ENCODE measurements around the gene ETV1. TPM values are rescaled to one million over a fixed set of nuclear protein-coding genes. Genes with fewer than 3 reads are reported as not detected.
"Not testable (repeated sequence)": the region's sequence is repeated elsewhere in the genome, so short reads cannot be mapped to it uniquely, and the experiment has no call there.

ETV1 gene
- total RNA-seq, 1 donor from 2014 or later = 43.2 TPM

- DNase-seq (ENCODE audit: low spot score in 2 of 2) (no peak), FAIRE-seq (no peak)
Measured at GRCh38 chr7:13945670-13946069, 43.8 kb downstream of the ETV1 start.

- no peak for DNase-seq (ENCODE audit: low spot score in 2 of 2)
- FAIRE-seq = no peak
Measured at GRCh38 chr7:13933536-13933935, 55.9 kb downstream of the ETV1 start.

- FAIRE-seq = no peak
- DNase-seq (ENCODE audit: low spot score in 2 of 2) = no peak
Measured at GRCh38 chr7:13933091-13933490, 56.4 kb downstream of the ETV1 start.

DNA sequence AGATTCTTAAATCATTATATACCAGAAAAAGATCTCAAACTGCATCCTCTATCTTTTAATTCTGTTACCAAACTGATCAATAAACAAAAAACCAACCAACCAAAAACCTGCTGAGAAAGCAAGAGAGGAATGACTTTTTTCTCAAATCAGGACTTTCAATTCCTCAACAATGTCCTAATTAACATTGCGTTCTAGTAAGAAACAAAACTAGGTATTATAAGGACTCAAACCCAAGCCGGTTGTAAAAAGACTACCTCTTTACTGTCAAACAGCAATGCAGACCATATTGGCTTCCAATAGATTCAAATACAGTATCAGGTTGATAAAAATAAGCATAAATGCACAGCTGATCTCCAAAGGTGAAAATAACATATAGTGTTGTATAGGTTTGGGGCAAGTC is 57.3 kb downstream of the ETV1 start:
- no peak for DNase-seq (ENCODE audit: low spot score in 2 of 2)
- no peak for FAIRE-seq

GRCh38 chr7:13921062-13921461 is 68.4 kb downstream of the ETV1 start:
- FAIRE-seq = no peak
- DNase-seq (ENCODE audit: low spot score in 2 of 2) = no peak

DNA sequence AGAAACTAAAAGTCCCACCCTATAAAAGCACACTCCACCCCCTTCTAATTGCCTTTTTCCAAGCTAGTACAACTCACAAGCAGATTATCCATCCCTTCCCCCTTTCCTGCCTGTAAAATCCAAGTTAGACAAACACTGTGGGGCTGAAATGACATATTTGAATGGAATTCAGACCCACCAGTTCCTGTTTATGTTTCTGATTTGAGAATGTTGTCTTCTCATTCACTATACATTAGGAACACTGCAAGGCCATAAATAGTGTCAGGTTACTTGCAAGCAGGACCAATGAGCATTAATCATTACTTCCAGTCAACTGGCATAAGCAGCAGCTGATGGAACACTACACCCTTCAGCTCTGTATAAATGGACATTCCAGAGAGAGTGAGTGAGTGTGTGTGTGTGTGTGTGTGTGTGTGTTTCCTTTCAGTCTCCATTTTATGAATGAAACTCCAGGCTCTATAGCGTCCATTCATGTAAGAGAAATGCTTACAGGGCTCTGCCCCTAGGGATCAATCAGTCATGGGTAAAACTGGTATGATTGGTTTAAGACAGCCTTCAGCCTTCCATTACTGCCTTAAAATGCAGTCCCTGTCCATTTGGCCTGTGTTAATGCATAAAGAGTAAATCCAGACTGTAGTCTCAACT is 69.3 kb downstream of the ETV1 start:
- FAIRE-seq = no peak

DNA sequence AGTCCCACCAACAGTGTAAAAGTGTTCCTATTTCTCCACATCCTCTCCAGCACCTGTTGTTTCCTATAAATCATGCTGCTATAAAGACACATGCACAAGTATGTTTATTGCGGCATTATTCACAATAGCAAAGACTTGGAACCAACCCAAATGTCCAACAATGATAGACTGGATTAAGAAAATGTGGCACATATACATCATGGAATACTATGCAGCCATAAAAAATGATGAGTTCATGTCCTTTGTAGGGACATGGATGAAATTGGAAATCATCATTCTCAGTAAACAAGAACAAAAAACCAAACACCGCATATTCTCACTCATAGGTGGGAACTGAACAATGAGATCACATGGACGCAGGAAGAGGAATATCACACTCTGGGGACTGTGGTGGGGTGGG is 71.1 kb downstream of the ETV1 start:
- FAIRE-seq; DNase-seq (ENCODE audit: low spot score in 2 of 2): not testable (repeated sequence)

More for the DNA sequence above, 69.3 kb downstream of the ETV1 start:
- DNase-seq (ENCODE audit: low spot score in 2 of 2) = no peak

DNA sequence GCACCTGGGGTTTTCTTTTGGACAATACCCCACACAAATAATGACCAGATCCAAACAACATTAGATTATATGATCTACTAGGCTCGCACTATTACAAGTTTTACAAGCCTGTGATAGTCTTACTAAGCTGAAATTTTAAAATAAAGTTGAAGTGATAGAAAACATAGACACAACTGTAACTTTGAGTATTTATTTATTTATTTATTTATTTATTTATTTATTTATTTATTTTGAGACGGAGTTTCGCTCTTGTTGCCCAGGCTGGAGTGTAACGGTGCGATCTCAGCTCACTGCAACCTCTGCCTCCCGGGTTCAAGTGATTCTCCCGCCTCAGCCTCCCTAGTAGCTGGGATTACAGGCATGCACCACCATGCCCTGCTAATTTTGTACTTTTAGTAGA is 72.4 kb downstream of the ETV1 start:
- FAIRE-seq; DNase-seq (ENCODE audit: low spot score in 2 of 2): not testable (repeated sequence)

DNA sequence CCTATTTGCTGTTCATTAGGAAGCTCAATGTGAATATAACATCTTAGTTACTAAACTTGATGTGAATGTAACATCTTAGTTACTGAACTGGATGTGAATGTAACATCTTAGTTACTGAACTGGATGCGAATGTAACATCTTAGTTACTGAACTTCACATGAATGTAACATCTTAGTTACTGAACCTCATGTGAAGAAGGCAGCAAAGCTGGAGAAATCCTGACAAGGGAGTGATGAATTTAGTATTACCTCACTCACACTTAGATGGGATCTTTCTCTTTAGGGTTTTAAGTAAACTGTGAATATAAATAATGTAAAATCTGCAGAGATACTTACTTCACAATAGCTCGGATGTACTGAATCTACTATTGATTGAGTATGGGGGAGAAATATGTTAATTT is 73.6 kb downstream of the ETV1 start:
- FAIRE-seq (no peak), DNase-seq (ENCODE audit: low spot score in 2 of 2) (no peak)

GRCh38 chr7:13912715-13913278 is 76.7 kb downstream of the ETV1 start:
- no peak for FAIRE-seq
- DNase-seq (ENCODE audit: low spot score in 2 of 2) = no peak

GRCh38 chr7:13911909-13912308 is 77.6 kb downstream of the ETV1 start:
- FAIRE-seq (no peak), DNase-seq (ENCODE audit: low spot score in 2 of 2) (no peak)

DNA sequence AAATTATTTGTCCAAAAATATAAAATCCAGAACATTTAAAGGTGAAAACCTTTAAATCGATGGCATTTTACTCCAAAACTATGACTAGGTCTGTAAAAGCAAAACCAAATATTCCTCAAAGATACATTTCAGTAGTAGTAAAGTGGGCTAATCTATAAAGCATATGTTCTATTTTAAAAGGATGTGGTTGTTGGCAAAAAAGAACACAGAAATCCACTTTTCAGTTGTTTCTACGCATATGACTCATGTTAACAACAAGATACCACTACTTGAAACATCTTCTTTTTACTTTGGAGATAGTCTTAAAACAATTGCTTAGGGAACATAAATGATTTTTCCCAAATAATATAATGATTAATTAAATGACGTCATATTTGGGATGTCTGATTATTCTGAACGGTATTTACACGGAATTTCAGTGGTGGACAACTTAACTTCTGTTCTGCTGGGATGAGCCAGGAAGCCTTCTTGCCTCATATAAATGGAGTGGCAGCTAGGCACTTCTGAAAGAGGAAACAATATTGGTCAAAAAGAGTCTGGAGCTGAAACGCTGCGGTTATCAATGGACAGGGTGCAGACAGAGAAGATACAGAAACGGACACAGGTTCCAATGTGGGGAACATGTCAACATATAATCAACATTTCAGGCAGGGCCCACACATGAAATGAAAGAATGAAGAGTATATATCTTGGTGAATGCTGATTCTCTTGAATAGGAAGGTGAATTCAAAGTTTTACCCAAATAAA is 78.5 kb downstream of the ETV1 start:
- DNase-seq (ENCODE audit: low spot score in 2 of 2) = no peak
- FAIRE-seq = no peak

- DNase-seq (ENCODE audit: low spot score in 2 of 2) = no peak
- FAIRE-seq = no peak
Measured at GRCh38 chr7:13908667-13909397, 80.6 kb downstream of the ETV1 start.

GRCh38 chr7:13907831-13908230 is 81.6 kb downstream of the ETV1 start:
- FAIRE-seq = no peak
- no peak for DNase-seq (ENCODE audit: low spot score in 2 of 2)

GRCh38 chr7:13904689-13905088 is 84.8 kb downstream of the ETV1 start:
- FAIRE-seq (no peak), DNase-seq (ENCODE audit: low spot score in 2 of 2) (no peak)

GRCh38 chr7:13904007-13904406 is 85.5 kb downstream of the ETV1 start:
- no peak for DNase-seq (ENCODE audit: low spot score in 2 of 2)
- FAIRE-seq = no peak

DNA sequence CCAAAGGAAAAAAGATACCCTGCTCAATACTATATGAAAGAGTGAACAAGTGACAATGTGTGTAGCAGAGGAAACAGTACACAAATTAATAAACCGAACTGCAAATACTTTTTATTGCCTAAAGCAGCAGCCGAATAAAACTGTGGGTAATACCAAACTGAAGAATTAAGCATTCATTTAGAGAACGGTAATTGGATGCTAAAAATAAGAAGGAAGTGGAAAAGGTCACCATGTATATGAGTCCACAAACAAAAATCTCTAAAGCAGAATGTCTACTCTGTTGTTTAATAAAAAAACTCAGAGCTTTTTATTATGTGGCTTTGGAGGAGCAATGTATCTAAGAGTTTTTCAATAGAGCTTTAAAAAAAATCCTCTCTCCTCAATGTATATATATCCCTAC is 87.9 kb downstream of the ETV1 start:
- FAIRE-seq (no peak), DNase-seq (ENCODE audit: low spot score in 2 of 2) (no peak)

DNA sequence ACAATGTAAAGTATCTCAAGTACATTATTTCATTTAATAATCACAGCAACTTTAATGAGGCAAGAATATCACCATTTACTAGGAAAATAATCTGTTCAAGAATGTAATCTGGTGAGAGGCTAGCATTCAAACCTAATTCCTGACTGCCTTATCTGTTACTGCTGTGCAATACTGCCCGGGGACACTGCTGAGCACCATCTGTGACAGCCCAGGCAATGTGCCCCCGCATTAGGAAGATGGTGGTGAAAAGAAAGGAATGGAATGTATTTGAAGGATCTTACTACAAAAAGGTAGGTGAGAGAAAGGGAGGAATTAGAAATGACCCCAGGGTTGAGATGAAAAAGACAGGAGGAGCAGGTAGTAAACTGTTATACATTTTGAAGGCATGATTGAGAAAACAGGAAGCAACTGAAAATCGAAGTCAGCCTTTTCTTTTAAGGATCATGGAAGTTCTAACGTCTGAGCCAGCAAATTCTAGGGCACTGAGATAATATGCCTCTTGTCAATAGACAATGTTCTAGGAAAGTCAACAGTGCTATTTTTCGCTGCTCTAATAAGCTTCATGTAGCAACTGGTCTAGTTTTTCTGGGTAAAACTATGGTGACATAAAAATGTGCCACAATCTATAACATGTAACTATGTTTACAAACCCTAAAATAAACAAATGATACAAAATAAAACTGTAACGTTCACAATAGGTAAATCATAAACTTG is 90.4 kb downstream of the ETV1 start:
- no peak for DNase-seq (ENCODE audit: low spot score in 2 of 2)
- no peak for FAIRE-seq

DNA sequence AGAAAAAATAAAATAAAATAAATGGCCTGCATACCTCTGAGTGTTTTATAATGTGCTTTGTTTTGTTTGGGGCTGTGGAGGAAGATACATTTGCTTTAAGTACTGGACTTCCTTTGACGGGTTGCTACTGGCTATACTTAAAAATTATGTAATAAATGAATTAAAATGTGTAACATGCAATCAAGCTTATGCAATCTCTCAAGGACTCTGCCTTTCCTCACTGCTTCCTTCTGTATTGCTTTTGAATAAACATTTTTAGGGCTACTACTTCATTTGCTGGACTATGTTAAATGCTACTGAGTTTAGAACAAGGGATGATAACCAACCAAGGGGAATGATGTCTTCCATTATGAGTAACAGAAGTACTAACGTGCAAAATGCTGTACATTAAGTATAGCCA is 91.6 kb downstream of the ETV1 start:
- FAIRE-seq = no peak
- DNase-seq (ENCODE audit: low spot score in 2 of 2) = no peak

DNA sequence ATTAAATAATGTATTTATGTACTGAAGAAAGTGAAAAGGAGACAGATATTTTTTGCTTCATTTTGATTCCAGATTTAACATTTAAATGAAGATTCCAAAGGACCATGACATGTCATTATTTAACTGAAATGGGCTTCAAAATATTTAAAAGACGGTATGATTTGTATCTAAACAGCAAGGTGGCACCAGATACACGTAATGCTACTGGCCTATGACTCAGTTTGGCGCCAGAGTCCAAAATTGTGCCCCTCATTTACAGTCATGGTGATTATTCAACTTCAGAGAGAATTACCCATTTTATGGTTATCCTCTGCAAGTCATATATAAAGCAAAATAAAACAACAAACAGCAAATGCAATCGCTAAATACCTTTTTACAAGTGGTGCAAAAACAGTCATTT is 94.5 kb downstream of the ETV1 start:
- DNase-seq (ENCODE audit: low spot score in 2 of 2) (no peak), FAIRE-seq (no peak)

- FAIRE-seq = no peak
- no peak for DNase-seq (ENCODE audit: low spot score in 2 of 2)
Measured at GRCh38 chr7:13894377-13894776, 95.1 kb downstream of the ETV1 start.

Measured in frontal cortex (tissue), 4 donors.